ENCODE data around the gene TRPV6.

Gene TRPV6

GRCh38 chr7:142838461-142839213 is 46.9 kb downstream of the TRPV6 start:
- TF ChIP-seq CTCF (IDR thresholded peaks at IDR 0.05; ENCODE audit: low read length) (no peak), EZH2 (optimal IDR thresholded peaks at IDR 0.05; ENCODE audit: low read depth, low read length) (no peak), EZH2phosphoT487 (IDR thresholded peaks at IDR 0.05; ENCODE audit: low read length) (no peak)
- no peak overlapping the region for H2AFZ ChIP-seq (ENCODE audit: low read length)
- no peak overlapping the region for H3K27ac ChIP-seq (ENCODE audit: low read length)
- no peaks in the 10 kb centered on the region for H4K20me1 ChIP-seq (ENCODE audit: insufficient read depth, low read length)
- no peaks in the 10 kb centered on the region for H3K9me2 ChIP-seq (replicated peaks; ENCODE audit: insufficient read depth, low read length)
- H3K4me3 ChIP-seq (ENCODE audit: low read length) = no peak overlapping the region
- H3F3A ChIP-seq (ENCODE audit: insufficient read depth, low read length) = no peaks in the 10 kb centered on the region
- H3K9me3 ChIP-seq (replicated peaks; ENCODE audit: insufficient read depth, low read length) = no peaks in the 10 kb centered on the region
- no peaks in the 10 kb centered on the region for H3K27me3 ChIP-seq (replicated peaks; ENCODE audit: insufficient read depth, low read length)
- H3K9ac ChIP-seq (ENCODE audit: low read length) = no peak overlapping the region
- no peaks in the 10 kb centered on the region for H3K4me1 ChIP-seq (ENCODE audit: low read length)
- no peak overlapping the region for H3K4me2 ChIP-seq (ENCODE audit: low read depth, low read length)
- DNase-seq = no peak
- no peaks in the 10 kb centered on the region for H3K36me3 ChIP-seq (replicated peaks; ENCODE audit: insufficient read depth, low read length)
- H3K79me2 ChIP-seq (ENCODE audit: low read length) = no peaks in the 10 kb centered on the region

- no peak overlapping the region for H3K27ac ChIP-seq (ENCODE audit: low read length)
- H3K36me3 ChIP-seq (replicated peaks; ENCODE audit: insufficient read depth, low read length) = no peaks in the 10 kb centered on the region
- no peaks in the 10 kb centered on the region for H3K9me2 ChIP-seq (replicated peaks; ENCODE audit: insufficient read depth, low read length)
- no peaks in the 10 kb centered on the region for H3K27me3 ChIP-seq (replicated peaks; ENCODE audit: insufficient read depth, low read length)
- no peak overlapping the region for H3K4me2 ChIP-seq (ENCODE audit: low read depth, low read length)
- peaks cover 6% of the 10 kb centered on the region; the same call in 1 of the 2 replicates for H3K4me1 ChIP-seq (ENCODE audit: low read length)
- H2AFZ ChIP-seq (ENCODE audit: low read length) = no peak overlapping the region
- DNase-seq = no peak
- H3K4me3 ChIP-seq (ENCODE audit: low read length) = no peak overlapping the region
- no peaks in the 10 kb centered on the region for H3F3A ChIP-seq (ENCODE audit: insufficient read depth, low read length)
- TF ChIP-seq EZH2phosphoT487 (IDR thresholded peaks at IDR 0.05; ENCODE audit: low read length) = no peak
- no peak for TF ChIP-seq CTCF (IDR thresholded peaks at IDR 0.05; ENCODE audit: low read length)
- TF ChIP-seq EZH2 (optimal IDR thresholded peaks at IDR 0.05; ENCODE audit: low read depth, low read length) = no peak
- no peak overlapping the region for H3K9ac ChIP-seq (ENCODE audit: low read length)
- no peaks in the 10 kb centered on the region for H4K20me1 ChIP-seq (ENCODE audit: insufficient read depth, low read length)
- no peaks in the 10 kb centered on the region for H3K9me3 ChIP-seq (replicated peaks; ENCODE audit: insufficient read depth, low read length)
- no peaks in the 10 kb centered on the region for H3K79me2 ChIP-seq (ENCODE audit: low read length)
These were observed 49.1 kb downstream of the TRPV6 start for GRCh38 chr7:142836426-142836825.

GRCh38 chr7:142835487-142835886 is 50.1 kb downstream of the TRPV6 start:
- H3K4me2 ChIP-seq (ENCODE audit: low read depth, low read length) = no peak overlapping the region
- no peak overlapping the region for H3K4me3 ChIP-seq (ENCODE audit: low read length)
- no peak overlapping the region for H3K9ac ChIP-seq (ENCODE audit: low read length)
- no peak overlapping the region for H2AFZ ChIP-seq (ENCODE audit: low read length)
- no peaks in the 10 kb centered on the region for H3K9me2 ChIP-seq (replicated peaks; ENCODE audit: insufficient read depth, low read length)
- no peak overlapping the region for H3K27ac ChIP-seq (ENCODE audit: low read length)
- no peaks in the 10 kb centered on the region for H3K79me2 ChIP-seq (ENCODE audit: low read length)
- no peaks in the 10 kb centered on the region for H3K36me3 ChIP-seq (replicated peaks; ENCODE audit: insufficient read depth, low read length)
- DNase-seq = no peak
- TF ChIP-seq EZH2phosphoT487 (IDR thresholded peaks at IDR 0.05; ENCODE audit: low read length) (no peak), EZH2 (optimal IDR thresholded peaks at IDR 0.05; ENCODE audit: low read depth, low read length) (no peak), CTCF (IDR thresholded peaks at IDR 0.05; ENCODE audit: low read length) (no peak)
- H3K9me3 ChIP-seq (replicated peaks; ENCODE audit: insufficient read depth, low read length) = no peaks in the 10 kb centered on the region
- peaks cover 6% of the 10 kb centered on the region; the same call in 1 of the 2 replicates for H3K4me1 ChIP-seq (ENCODE audit: low read length)
- H3K27me3 ChIP-seq (replicated peaks; ENCODE audit: insufficient read depth, low read length) = no peaks in the 10 kb centered on the region
- H4K20me1 ChIP-seq (ENCODE audit: insufficient read depth, low read length) = no peaks in the 10 kb centered on the region
- no peaks in the 10 kb centered on the region for H3F3A ChIP-seq (ENCODE audit: insufficient read depth, low read length)
